ENCODE results near the gene RNF166.

The RNF166 gene

DNA sequence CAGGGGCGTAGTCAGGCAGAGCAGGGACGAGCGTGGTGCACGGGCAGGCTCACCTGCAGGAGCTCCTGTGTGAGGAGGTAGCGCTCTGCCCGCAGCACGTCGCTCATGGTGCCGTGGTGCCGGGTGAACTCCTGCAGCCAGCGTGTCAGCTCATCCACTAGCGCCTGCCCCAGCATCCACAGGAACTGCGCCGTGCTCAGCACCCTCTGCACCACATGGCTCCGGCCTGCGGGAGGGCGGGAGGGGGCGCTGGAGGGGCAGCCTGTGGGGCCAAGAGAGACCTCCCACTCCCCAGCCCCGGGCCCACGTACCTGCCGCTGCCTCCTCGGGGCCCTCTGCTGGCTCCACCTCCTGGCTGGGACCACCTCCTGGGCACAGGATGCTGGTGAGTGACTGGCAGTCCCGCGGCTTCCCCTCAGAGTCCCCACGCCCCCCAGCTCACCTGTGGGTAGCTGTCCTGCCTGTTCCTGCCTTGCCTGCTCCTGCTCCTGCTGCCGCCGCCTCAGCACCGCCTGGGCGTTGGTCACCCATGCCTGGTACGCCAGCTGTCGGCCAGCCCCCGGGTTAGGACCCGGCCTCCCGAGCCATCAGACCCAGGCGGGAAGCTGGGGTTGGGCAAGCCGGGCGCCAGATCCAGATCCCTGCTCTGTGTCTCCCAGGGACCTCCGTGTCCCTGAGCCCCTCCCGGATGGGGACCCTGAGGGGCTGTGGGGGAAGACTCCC lies 16.7 kb upstream of the RNF166 start:
- no peak for DNase-seq

DNA sequence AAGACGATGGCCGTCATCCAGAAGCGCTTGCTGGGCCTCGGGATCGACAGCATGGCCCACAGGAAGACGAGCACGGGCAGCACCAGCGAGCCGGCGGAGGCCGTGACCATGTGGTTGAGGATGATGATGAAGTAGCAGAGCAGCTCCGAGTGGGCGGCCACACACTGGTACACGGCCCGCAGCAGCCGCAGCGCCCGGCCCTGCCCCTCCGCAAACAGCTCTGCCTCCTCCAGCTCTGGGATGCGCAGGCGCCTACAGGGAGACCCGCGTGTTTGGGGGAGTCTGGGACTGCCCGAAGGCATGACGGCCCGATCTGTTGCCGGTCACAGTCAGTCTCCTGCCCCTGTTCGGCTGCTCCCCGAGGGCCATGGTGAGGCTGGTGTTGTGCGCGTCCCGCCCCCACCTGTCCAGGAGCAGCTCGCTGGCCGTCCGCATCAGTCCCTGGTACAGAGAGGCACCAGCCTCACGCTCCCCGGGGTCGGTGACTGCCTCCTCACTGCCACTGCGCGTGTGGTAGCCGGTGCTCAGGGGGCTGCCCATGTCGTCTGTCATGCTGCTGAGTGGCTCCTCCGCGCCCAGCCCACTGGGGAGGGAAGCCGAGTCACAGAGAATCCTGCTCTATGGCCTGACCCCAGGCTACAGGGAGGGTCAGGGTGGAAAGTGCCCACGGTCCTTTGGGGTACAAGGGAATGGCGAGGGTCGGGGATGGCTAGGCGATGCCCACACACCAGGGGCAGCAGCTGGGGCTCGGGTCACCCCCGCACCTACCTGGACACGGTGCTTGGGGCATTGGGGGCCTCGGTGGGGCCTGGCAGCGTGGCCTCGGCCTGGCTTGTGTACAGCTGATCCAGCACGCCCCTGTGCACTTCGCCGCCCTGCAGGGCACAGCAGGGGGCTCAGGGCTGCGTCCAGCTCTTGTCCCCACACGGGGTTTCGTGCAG lies 15.9 kb upstream of the RNF166 start:
- DNase-seq: no peak

- no peak for DNase-seq
These were observed 15.0 kb upstream of the RNF166 start for GRCh38 chr16:88721236-88721635.

GRCh38 chr16:88720396-88720970 lies 14.3 kb upstream of the RNF166 start:
- DNase-seq: no peak

DNA sequence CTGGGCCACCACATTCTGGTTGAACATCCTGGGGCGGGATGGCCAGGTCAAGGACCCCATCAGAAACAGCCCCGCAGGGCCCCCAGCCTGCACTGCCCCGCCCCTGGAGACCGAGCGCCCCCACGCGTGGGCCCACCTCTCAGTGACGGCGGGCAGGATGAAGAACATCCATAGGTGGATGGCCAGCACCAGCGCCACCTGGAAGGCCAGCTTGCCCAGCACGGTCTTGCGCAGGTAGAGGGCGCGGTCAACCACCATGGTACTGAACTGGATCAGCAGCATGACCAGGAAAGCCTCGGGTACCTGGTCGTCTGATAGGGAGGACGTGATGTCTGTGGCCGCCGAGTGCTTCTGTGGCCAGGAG lies 13.7 kb upstream of the RNF166 start:
- DNase-seq: no peak

DNA sequence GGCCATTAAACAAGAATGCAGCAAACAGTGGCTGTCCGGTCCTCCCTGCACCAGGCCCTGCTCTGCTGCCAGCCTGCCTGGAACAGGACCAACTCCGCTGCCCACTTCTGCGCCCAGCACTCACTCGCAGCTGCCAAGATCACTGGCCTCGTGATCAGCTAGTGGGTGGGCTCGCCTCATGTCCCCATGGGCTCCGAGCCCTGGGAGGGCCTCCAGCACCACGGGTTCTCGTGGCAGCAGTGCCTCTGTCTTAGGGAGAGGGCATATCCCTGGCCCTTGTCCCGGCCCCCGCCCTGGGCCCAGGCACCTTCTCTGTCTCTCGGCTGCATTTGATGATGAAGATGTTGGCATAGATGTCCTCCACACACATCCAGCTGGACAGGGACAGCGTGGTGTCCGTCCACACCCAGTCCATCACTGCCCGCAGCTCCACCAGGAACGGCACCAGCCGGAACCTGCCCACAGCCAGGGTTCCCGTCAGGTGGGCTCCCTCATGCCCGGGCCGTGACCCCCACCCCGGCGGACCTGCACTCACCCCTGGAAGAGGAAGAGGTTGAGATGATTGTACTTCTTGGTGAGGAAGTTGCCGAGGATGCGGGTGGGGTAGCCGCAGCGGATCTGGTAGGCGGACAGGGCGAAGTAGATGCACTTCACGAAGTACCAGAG lies 13.2 kb upstream of the RNF166 start:
- DNase-seq: no peak

- no peak for DNase-seq
These were observed 12.0 kb upstream of the RNF166 start for GRCh38 chr16:88718178-88718577.

DNA sequence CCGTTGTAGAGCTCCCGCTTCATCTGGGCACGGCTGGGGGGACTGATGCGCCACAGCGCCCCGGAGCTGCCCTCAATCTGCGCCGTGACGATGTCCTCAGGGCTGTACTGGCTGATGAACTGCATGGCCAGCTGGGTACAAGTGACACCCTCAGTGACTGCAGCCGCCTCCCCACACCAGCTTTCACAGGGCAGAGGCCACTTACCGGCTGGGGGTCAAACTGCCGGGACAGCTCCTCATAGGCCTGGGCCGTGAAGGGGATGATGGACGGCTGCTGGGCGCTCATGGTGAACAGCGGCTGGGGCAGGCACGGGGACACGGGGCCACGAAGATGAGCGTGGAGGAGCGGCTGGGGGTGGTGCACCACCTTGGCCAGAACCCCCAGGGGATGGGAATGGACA lies 10.4 kb upstream of the RNF166 start:
- DNase-seq: no peak

- DNase-seq: no peak
These were observed 10.0 kb upstream of the RNF166 start for GRCh38 chr16:88716201-88716600.

- DNase-seq: no peak
These were observed 9.3 kb upstream of the RNF166 start for GRCh38 chr16:88715312-88716190.

DNA sequence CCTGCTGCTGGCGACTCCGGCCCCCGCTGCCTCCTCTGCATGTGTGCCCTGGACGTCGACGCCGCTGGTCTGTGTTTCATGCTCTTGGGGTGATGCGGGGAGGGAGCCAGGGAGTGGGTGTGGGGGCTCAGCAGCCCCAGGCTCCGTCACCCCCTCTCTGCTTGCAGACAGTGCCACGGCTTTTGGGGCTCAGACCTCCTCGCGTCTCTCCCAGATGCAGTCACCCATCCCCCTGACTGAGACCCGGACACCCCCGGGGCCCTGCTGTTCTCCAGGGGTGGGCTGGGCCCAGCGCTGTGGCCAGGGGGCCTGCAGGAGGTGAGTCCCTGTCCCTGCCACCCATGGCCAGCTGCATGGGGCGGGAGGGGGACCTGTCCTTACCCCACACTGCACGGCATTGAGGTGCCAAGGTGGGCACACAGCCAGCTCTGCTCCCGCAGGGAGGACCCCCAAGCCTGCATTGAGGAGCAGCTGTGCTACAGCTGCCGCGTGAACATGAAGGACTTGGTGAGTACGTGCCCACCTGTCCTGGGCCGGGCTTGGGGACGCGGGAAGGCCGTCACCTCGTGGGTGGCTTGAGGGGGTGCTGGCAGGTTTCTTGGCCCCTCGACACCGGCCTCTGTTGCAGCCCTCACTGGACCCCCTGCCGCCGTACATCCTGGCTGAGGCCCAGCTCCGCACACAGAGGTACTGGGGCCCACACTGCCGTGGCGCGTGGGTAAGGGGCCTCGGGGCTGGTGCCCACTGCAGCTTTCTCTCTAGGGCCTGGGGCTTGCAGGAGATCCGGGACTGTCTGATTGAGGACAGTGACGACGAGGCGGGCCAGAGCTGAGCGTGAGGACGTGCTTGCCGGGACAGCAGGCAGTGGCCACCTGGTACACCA lies 8.5 kb upstream of the RNF166 start:
- no peak for DNase-seq

DNA sequence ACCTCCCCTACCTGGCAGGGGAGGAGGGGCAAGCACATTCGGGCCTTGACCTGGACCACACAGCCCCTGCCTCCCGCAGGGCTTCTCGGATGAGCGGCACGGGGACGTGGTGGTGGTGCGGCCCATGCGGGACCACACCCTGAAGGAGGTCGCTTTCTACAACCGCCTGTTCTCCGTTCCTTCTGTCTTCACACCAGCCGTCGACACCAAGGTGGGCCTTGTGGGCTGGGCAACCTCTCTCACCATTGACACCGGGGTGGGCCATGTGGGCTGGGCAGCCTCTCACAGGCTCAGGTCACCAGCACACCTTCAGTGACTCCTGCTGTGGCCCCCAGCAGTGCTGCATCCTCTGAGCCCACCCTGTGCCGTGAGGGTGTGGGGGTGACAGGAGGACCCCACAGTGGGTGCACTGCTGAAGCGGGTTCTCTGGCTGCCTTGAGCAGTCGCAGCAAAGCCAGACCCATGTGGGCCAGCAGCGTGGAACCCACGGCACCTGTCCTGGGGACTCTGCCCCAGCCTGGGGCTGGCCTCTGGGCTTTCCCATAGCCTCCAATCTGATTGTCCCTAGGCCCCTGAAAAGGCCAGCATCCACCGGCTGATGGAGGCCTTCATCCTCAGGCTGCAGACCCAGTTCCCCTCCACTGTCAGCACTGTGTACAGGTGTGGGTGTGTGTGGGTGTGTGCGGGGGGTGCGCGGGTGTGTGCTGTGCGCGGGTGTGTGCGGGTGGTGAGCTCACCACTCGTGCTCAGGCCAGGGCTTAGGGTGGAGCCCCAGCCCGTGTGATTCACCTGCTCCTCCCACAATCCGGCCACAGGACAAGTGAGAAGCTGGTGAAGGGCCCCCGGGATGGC lies 7.6 kb upstream of the RNF166 start:
- no peak for DNase-seq

GRCh38 chr16:88713054-88713453 lies 6.8 kb upstream of the RNF166 start:
- no peak for DNase-seq

DNA sequence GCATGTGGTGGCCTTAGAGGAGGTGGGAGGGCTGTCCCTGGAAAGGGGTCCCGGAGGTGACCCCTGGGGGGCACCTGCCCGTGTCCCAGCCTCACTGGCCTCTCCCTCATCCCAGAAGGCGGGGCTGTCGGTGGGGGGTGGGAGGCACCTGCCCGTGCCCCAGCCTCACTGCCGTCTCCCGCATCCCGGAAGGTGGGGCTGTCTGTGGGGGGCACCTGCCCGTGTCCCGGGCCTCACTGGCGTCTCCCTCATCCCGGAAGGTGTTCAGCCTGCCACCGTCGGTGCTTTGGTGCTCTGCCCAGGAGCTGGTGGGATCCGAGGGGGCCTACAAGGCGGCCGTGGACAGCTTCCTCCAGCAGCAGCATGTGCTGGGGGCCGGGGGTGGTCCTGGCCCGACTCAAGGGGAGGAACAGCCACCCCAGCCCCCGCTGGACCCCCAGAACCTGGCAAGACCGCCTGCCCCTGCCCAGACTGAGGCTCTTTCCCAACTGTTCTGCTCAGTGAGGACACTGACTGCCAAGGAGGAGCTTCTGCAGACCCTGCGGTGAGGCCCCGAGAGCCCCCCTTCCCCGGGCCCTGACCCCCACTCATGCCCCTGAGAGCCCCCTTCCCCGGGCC lies 6.3 kb upstream of the RNF166 start:
- DNase-seq: no peak

GRCh38 chr16:88711750-88712340 lies 5.6 kb upstream of the RNF166 start:
- no peak for DNase-seq

DNA sequence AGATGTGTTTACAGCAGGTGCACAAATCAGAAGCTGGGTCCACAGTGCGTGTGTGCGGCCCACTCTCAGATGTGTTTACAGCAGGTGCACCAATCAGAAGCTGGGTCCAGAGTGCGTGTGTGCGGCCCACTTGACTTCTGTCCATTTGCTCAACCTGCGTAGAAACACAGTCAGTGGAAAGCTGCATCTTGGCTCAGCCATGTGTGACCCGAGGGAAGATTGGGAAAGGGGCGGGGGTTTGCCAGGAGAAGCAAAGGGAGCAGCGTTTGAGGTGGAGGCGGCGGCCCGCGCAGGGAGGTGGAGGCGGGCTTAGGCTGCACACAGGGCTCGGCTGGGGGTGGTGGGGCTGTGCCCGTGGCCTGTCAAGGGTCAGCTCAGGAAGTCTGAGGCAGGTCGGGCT lies 4.3 kb upstream of the RNF166 start:
- no peak for DNase-seq

DNA sequence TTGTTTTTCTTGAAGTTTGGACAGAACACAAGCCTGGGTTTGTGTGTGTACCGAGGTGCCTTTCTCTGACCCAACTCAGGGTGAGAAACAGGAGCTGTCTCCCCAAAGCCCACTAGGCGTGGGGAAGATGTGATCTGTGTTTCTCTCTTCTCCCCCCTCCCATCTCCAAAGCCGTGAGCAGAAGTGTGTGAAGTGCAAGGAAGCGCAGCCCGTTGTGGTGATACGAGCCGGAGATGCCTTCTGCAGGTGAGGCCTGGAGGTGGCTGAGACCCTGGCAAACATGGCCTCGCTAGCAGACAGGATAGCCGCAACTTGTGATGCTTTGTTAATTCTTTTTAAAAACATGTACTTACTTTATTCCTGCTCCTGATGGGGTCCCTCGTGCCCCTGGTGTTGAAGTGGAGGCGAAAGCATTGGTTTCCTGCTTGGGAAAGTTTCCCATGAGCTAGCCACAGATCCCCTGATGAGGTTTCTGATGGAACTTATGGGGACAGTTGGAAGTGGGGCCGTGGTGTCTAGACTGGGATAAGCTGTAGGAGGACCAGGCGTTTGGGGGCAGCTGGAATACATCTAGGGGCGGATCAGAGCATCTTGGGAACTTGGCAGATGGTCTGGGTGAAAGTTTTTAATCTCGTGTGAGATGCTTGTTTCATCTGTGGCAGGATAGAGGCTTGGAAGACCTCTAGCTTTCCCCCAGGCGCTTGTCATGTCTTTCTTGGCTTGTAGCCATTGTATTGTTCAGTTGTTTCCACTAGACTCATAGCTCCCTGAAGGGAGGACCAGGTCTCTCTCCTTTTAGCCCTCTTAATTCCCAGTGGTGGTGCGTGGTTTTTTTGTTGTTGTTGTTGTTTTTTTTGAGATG lies 988 bp upstream of the RNF166 start:
- DNase-seq: no peak

GRCh38 chr16:88705801-88706228 lies 393 bp downstream of the RNF166 start:
- no peak for DNase-seq
